Measurements from ENCODE around the gene BMX. TPM values are rescaled to one million over a fixed set of nuclear protein-coding genes. Genes with fewer than 3 reads are reported as not detected.

Gene BMX
- total and polyA plus RNA-seq, 9 of the 15 experiments (the other 6 are each of a cell fraction or from before 2014, with no cell fraction given) = 0.45 to 4.2 (median 1.8) TPM

GRCh38 chrX:15579778-15580747 lies 79.5 kb downstream of the BMX start:
- H3K4me3 ChIP-seq = no peak overlapping the region
- CTCF ChIA-PET (ENCODE audit: low intra/inter-chr PET ratio) = no interaction called here
- POLR2A ChIA-PET = interaction anchor here (0.6 to 0.9 kb wide), 4 partner anchors 15 to 257 kb away, joined by 3 read pairs; no protein-coding TSS in a partner anchor
- no peaks in the 10 kb centered on the region for H3K79me2 ChIP-seq (ENCODE audit: control insufficient read depth, insufficient read depth, low read length)
- no peaks in the 10 kb centered on the region; the same call in 2 of the 3 replicates for H3K36me3 ChIP-seq (ENCODE audit: control insufficient read depth, insufficient read depth, low read length)
- in situ Hi-C loops (cut with MboI) = loop anchor here (10.0 kb wide), 1 partner anchor 215 kb away; no protein-coding TSS in a partner anchor
- no peaks in the 10 kb centered on the region; the same call in 1 of the 2 replicates for H3K9me3 ChIP-seq (replicated peaks; ENCODE audit: control insufficient read depth, insufficient read depth, low read depth, low read length)
- H4K20me1 ChIP-seq (replicated peaks; ENCODE audit: control insufficient read depth, insufficient read depth, low read length) = no peaks in the 10 kb centered on the region
- peak overlapping the region; percentile 89 for H2AFZ ChIP-seq (ENCODE audit: low read depth, low read length)
- peak overlapping the region; percentile 69 for H3K4me2 ChIP-seq (ENCODE audit: insufficient read depth, low read length)
- FAIRE-seq (peak; percentile 99), ATAC-seq (peak; percentile 97), DNase-seq (ENCODE audit: extremely low read depth in 1 of 4, low spot score in 3 of 4) (peak; percentile 66 to 92 (median 81))
- peak overlapping the region; percentile 88 for H3K27ac ChIP-seq (ENCODE audit: extremely low read depth, low read depth, low read length)
- intact Hi-C loops (cut with micrococcal nuclease) = no loop called here
- peaks cover 0 to 25% of the 10 kb centered on the region in 2 experiments; a peak in 3 of 5 replicates for H3K4me1 ChIP-seq (replicated peaks in 1 of 2; ENCODE audit: control insufficient read depth in 2 of 2, insufficient read depth in 2 of 2, low read length in 2 of 2)
- 8% methylated on average over 5 of the region's 5 CpGs for WGBS (ENCODE audit: insufficient coverage, low coverage, missing lambda C conversion rate)
- H3K9me1 ChIP-seq (ENCODE audit: control insufficient read depth, insufficient read depth, low read length) = no peaks in the 10 kb centered on the region
- peak overlapping the region in 1 of 2 experiments; percentile 57; a peak in 2 of 4 replicates for H3K9ac ChIP-seq (ENCODE audit: insufficient read depth in 1 of 2, low read depth in 2 of 2, low read length in 2 of 2)
- no peaks in the 10 kb centered on the region for H3K27me3 ChIP-seq (ENCODE audit: control insufficient read depth in 2 of 2, insufficient read depth in 2 of 2, low read length in 2 of 2)
- BruUV-seq (replicated peaks) = no TSS peak
- TF ChIP-seq ZNF512 (tag; IDR thresholded peaks at IDR 0.05) (no peak), ESRRA (IDR thresholded peaks at IDR 0.05; ENCODE audit: borderline replicate concordance, low read depth) (no peak), ELK3 (CRISPR knock-in tag; IDR thresholded peaks at IDR 0.05) (no peak), ZSCAN29 (IDR thresholded peaks at IDR 0.05) (no peak), MXI1 (IDR thresholded peaks at IDR 0.05; ENCODE audit: low read depth, low read length) (no peak; the same call in 1 of the 2 replicates), TEAD4 (IDR thresholded peaks at IDR 0.05; ENCODE audit: low read length) (peak; percentile 85), TEAD4 (CRISPR knock-in tag; IDR thresholded peaks at IDR 0.05; ENCODE audit: borderline replicate concordance) (no peak), MNT (conservative IDR thresholded peaks at IDR 0.05) (peak in 1 of 2 experiments; percentile 45; a peak in 1 of 4 replicates), ZNF41 (CRISPR knock-in tag; conservative IDR thresholded peaks at IDR 0.05) (no peak), TCFL5 (CRISPR knock-in tag; conservative IDR thresholded peaks at IDR 0.05) (no peak), PRDM10 (IDR thresholded peaks at IDR 0.05; ENCODE audit: partially characterized antibody) (peak; percentile 87), KLF13 (tag; IDR thresholded peaks at IDR 0.05; ENCODE audit: borderline replicate concordance, low read depth) (no peak)
